ENCODE measurements around the gene SLC19A2. TPM values are rescaled to one million over a fixed set of nuclear protein-coding genes. Genes with fewer than 3 reads are reported as not detected.

SLC19A2 gene
- polyA plus RNA-seq, 1 donor (not counting 4 experiments of a cell fraction or from before 2014, with no cell fraction given), result 11.9 TPM

DNA sequence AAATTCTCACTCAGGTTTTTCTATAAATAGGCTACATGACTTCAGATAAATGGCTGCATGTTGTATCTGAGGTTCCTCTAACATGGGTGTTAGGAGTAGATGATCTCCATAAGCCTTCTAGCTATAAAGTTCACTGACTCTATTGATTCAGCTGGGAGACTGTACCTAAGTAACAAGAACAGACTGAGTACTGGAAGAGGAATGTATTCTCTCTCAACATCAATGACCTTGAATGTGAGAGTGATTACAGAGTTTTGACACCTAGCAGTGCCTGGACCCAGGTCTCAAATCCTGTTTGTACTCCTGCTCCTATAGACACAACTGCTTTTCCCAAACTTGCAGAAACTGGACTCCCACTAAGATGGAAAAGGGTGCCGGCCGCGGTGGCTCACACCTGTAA, 8.6 kb upstream of the SLC19A2 start:
- Histone ChIP-seq H2AFZ (ENCODE audit: control insufficient read depth, low read length) (no peak overlapping the region), H3K4me3 (ENCODE audit: control insufficient read depth in 2 of 3, extremely low read depth in 1 of 3, insufficient read depth in 2 of 3, low read depth in 1 of 3, low read length in 3 of 3) (no peak overlapping the region), H4K20me1 (ENCODE audit: control insufficient read depth, extremely low read depth, insufficient read depth, low read length) (no peaks in the 10 kb centered on the region), H3K9ac (ENCODE audit: control insufficient read depth, extremely low read depth, insufficient read depth, low read length) (no peak overlapping the region), H3K9me3 (ENCODE audit: control insufficient read depth, low read depth, low read length) (no peaks in the 10 kb centered on the region), H3K9me1 (ENCODE audit: control insufficient read depth, extremely low read depth, insufficient read depth, low read length) (no peaks in the 10 kb centered on the region), H3K4me1 (ENCODE audit: control insufficient read depth, extremely low read depth, insufficient read depth, low read length) (peaks cover 16% of the 10 kb centered on the region), H3K36me3 (ENCODE audit: control insufficient read depth in 2 of 2, extremely low read depth in 1 of 2, insufficient read depth in 2 of 2, low read length in 2 of 2) (no peaks in the 10 kb centered on the region), H3K79me2 (ENCODE audit: control insufficient read depth, insufficient read depth, low read length) (no peaks in the 10 kb centered on the region), H3K27me3 (ENCODE audit: control insufficient read depth, extremely low read depth, insufficient read depth, low read length) (no peaks in the 10 kb centered on the region), H3K27ac (ENCODE audit: control insufficient read depth, insufficient read depth, low read length) (no peak overlapping the region), H3K4me2 (ENCODE audit: control insufficient read depth, extremely low read depth, insufficient read depth, low read depth, low read length) (no peak overlapping the region)
- no peak for DNase-seq (ENCODE audit: low read depth, low spot score)
- no peak for TF ChIP-seq EZH2 (IDR thresholded peaks at IDR 0.05; ENCODE audit: low read length)
- TF ChIP-seq CTCF (optimal IDR thresholded peaks at IDR 0.05 in 1 of 3, IDR thresholded peaks at IDR 0.05 in 1 of 3, conservative IDR thresholded peaks at IDR 0.05 in 1 of 3; ENCODE audit: extremely low read depth in 1 of 3, insufficient read depth in 2 of 3, low read length in 3 of 3), result no peak
- dilution Hi-C loops (cut with MboI; ENCODE audit: extremely low pct_ligation_motif_present, low sequenced_read_pairs), result no loop called here
- no peak for FAIRE-seq

- Histone ChIP-seq H3K4me2 (ENCODE audit: control insufficient read depth, extremely low read depth, insufficient read depth, low read depth, low read length) (no peak overlapping the region), H3K27me3 (ENCODE audit: control insufficient read depth, extremely low read depth, insufficient read depth, low read length) (no peaks in the 10 kb centered on the region), H2AFZ (ENCODE audit: control insufficient read depth, low read length) (no peak overlapping the region), H3K9me1 (ENCODE audit: control insufficient read depth, extremely low read depth, insufficient read depth, low read length) (no peaks in the 10 kb centered on the region), H3K27ac (ENCODE audit: control insufficient read depth, insufficient read depth, low read length) (no peak overlapping the region), H3K9ac (ENCODE audit: control insufficient read depth, extremely low read depth, insufficient read depth, low read length) (no peak overlapping the region), H3K4me3 (ENCODE audit: control insufficient read depth in 2 of 3, extremely low read depth in 1 of 3, insufficient read depth in 2 of 3, low read depth in 1 of 3, low read length in 3 of 3) (no peak overlapping the region), H3K9me3 (ENCODE audit: control insufficient read depth, low read depth, low read length) (no peaks in the 10 kb centered on the region), H4K20me1 (ENCODE audit: control insufficient read depth, extremely low read depth, insufficient read depth, low read length) (no peaks in the 10 kb centered on the region), H3K79me2 (ENCODE audit: control insufficient read depth, insufficient read depth, low read length) (no peaks in the 10 kb centered on the region), H3K36me3 (ENCODE audit: control insufficient read depth in 2 of 2, extremely low read depth in 1 of 2, insufficient read depth in 2 of 2, low read length in 2 of 2) (no peaks in the 10 kb centered on the region), H3K4me1 (ENCODE audit: control insufficient read depth, extremely low read depth, insufficient read depth, low read length) (peaks cover 16% of the 10 kb centered on the region)
- FAIRE-seq (no peak), DNase-seq (ENCODE audit: low read depth, low spot score) (no peak)
- dilution Hi-C loops (cut with MboI; ENCODE audit: extremely low pct_ligation_motif_present, low sequenced_read_pairs), result no loop called here
- no peak for TF ChIP-seq CTCF (optimal IDR thresholded peaks at IDR 0.05 in 1 of 3, IDR thresholded peaks at IDR 0.05 in 1 of 3, conservative IDR thresholded peaks at IDR 0.05 in 1 of 3; ENCODE audit: extremely low read depth in 1 of 3, insufficient read depth in 2 of 3, low read length in 3 of 3)
- TF ChIP-seq EZH2 (IDR thresholded peaks at IDR 0.05; ENCODE audit: low read length), result no peak
Observed at GRCh38 chr1:169493251-169493650, 7.5 kb upstream of the SLC19A2 start.

All from keratinocyte (primary cell).